Esophagus (tissue), 2 donors: ENCODE measurements around the gene PIM3. TPM values are rescaled to one million over a fixed set of nuclear protein-coding genes. Genes with fewer than 3 reads are reported as not detected.
A peak's percentile ranks its signal among the peaks of the same experiment; 100 is the strongest.
"Not testable (repeated sequence)": the region's sequence is repeated elsewhere in the genome, so short reads cannot be mapped to it uniquely, and the experiment has no call there.

Source experiments
- H3K27ac ChIP-seq, 2 donors: one replicate each; pipeline ENCODE4 v1.5.1; 2013; ENCODE audit warnings: low read depth in 2 of 2, mild to moderate bottlenecking in 2 of 2, inconsistent platforms in 1 of 2, low read length in 1 of 2, moderate library complexity in 1 of 2
- H3K27me3 ChIP-seq, 2 donors: one replicate each; pipeline ENCODE4 v1.6.1; 2013; ENCODE audit warnings: low read length in 2 of 2, control low read depth in 1 of 2, mild to moderate bottlenecking in 1 of 2; ENCODE audit not compliant: insufficient read depth in 2 of 2, control insufficient read depth in 1 of 2
- H3K36me3 ChIP-seq, 2 donors: one replicate each; pipeline ENCODE4 v1.6.1; 2013; ENCODE audit warnings: low read length in 1 of 2; ENCODE audit not compliant: control insufficient read depth in 2 of 2, insufficient read depth in 2 of 2
- H3K4me1 ChIP-seq, 2 donors: one replicate each; pipeline ENCODE4 v1.6.1; 2013; ENCODE audit warnings: low read length in 1 of 2; ENCODE audit not compliant: control insufficient read depth in 2 of 2, insufficient read depth in 2 of 2
- H3K4me3 ChIP-seq, 2 donors: one replicate each; pipeline ENCODE4 v1.5.1; 2013; ENCODE audit warnings: low read length in 2 of 2, mild to moderate bottlenecking in 2 of 2, low read depth in 1 of 2, moderate library complexity in 1 of 2
- H3K9me3 ChIP-seq, 2 donors: one replicate each; pipeline ENCODE4 v1.6.1; 2013; ENCODE audit warnings: mild to moderate bottlenecking in 2 of 2, low read depth in 1 of 2, low read length in 1 of 2, moderate library complexity in 1 of 2; ENCODE audit not compliant: control insufficient read depth in 2 of 2, insufficient read depth in 1 of 2
- WGBS, 2 donors: extraction: QIAGEN DNeasy Blood & Tissue Kit; methylation state at CpG; one replicate each; pipeline ENCODE4 v1.1.7; 2013; 5-methylcytosine and 5-hydroxymethylcytosine counted together
- polyA plus RNA-seq, 2 donors: library from polyadenylated mRNA; stranded (reverse); fragments of 200-250 nt; gene quantifications; one replicate each; pipeline ENCODE4 v1.2.3, GENCODE V29; 2013
- donor health status: healthy with polysubstance abuse.
- donor health status: Bipolar disorder and iron deficiency.

PIM3 gene
- polyA plus RNA-seq, 2 donors, result 33.8 to 43.4 TPM

DNA sequence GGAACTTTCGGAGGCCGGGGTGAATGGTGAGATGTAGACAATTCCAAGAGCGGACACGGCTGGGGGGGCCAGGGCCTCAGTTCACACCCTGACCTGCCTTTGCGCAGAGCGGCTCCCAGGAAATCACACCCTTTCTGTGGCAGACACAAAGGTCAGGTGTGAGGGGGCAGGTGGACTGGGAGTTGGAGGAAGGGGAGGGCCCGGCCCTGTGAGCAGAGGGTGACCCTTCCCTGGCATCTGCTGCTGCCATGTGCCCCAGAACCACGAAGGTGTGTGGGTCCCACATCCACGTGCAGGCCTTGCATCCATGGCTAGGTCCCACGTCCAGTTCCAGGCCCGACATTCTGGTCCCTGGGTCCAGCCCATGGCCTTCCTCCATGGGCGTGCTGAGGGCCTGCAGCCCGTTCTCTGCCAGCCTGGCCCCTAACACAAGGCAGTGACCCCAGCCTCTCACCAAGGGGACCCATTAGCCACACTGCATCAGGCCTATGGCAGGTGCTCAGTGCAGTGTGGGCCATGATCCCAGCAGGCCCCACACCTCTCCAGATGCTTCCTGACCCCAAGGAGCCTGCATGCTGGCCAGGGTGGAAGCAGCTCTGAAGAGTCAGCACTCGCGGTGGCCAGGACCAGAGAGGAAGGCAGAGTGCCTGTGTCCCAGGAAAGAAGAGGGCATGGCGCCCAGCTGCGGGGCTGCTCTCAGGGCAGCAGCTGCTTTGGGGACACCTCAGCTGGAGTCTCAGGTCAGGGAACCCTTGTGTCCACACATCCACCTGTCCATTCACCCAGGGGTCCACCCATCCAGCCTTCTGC lies 18.9 kb upstream of the PIM3 start:
- H3K27ac ChIP-seq, result no peak overlapping the region
- WGBS, 2 donors, result 89 to 94% methylated on average over 17 of the region's 17 CpGs
- no peak overlapping the region for H3K4me3 ChIP-seq
- no peaks in the 10 kb centered on the region for H3K9me3 ChIP-seq
- H3K4me1 ChIP-seq, result peaks cover 1 to 2% of the 10 kb centered on the region in 2 donors
- H3K27me3 ChIP-seq, result no peaks in the 10 kb centered on the region
- no peaks in the 10 kb centered on the region for H3K36me3 ChIP-seq

DNA sequence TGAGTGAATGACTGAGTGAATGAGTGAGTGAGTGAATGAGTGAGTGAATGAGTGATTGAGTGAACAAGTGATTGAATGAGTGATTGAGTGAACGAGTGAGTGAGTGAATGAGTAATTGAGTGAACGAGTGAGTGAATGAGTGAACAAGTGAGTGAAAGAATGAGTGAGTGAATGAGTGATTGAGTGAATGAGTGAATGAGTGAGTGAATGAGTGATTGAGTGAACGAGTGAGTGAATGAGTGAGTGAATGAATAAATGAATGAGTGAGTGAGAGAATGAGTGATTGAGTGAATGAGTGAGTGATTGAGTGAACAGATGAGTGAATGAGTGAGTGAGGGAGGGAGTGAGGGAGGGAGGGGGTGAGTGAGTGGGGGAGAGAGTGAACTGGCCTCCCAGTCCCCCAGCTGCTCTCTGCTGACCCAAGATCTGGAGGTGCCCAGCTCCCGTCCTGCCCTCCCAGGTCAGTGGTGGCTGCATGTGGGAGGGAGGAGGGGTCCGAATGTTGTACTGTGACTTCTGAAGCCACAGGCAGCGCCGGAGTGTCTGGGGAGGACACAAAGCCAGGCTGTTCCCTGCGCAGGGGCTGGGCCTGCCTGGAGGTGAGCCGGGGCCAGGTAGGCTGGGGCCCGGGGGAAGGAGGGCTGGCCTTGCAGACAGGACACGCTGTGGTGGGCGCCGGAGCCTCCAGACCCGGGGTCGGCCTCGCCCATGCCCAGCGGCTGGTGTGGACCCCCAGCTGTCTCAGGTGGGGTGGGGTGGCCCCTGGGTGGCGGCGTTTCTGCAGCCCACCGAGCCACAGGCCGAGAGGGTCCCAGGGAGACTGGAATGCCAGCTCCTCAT lies 17.8 kb upstream of the PIM3 start:
- H3K4me1 ChIP-seq, result peaks cover 4 to 11% of the 10 kb centered on the region in 2 donors

DNA sequence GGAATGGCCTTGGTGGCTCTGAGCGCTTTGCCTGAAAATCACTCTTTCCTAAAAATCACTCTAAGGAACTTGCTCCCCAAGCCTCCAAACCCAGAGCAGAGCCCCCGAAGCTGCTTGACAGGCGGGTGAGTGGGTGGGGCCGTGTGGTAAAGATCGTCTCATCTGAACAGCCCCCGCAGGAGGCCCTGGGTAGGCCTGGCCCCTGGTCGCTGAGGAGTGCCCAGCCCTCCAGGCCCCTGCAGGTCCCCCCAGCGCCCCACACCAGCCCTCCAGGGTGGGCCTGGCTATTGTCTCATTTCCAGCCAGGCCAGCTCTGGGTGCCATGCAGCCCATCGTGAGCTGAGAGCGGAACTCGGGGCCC lies 17.2 kb upstream of the PIM3 start:
- no peaks in the 10 kb centered on the region for H3K36me3 ChIP-seq
- no peaks in the 10 kb centered on the region for H3K9me3 ChIP-seq
- H3K27me3 ChIP-seq, result no peaks in the 10 kb centered on the region
- no peak overlapping the region for H3K27ac ChIP-seq
- H3K4me1 ChIP-seq, result peaks cover 4 to 14% of the 10 kb centered on the region in 2 donors
- WGBS, 2 donors, result 86 to 87% methylated on average over 11 of the region's 11 CpGs
- no peak overlapping the region for H3K4me3 ChIP-seq

More for the DNA sequence above, 17.8 kb upstream of the PIM3 start:
- H3K27ac ChIP-seq, result no peak overlapping the region
- H3K36me3 ChIP-seq, result no peaks in the 10 kb centered on the region
- H3K4me3 ChIP-seq, result no peak overlapping the region
- 87 to 91% methylated on average over 17 to 21 of the region's 21 CpGs for whole genome bisulfite sequencing, 2 donors
- no peaks in the 10 kb centered on the region for H3K27me3 ChIP-seq
- H3K9me3 ChIP-seq, result no peaks in the 10 kb centered on the region

DNA sequence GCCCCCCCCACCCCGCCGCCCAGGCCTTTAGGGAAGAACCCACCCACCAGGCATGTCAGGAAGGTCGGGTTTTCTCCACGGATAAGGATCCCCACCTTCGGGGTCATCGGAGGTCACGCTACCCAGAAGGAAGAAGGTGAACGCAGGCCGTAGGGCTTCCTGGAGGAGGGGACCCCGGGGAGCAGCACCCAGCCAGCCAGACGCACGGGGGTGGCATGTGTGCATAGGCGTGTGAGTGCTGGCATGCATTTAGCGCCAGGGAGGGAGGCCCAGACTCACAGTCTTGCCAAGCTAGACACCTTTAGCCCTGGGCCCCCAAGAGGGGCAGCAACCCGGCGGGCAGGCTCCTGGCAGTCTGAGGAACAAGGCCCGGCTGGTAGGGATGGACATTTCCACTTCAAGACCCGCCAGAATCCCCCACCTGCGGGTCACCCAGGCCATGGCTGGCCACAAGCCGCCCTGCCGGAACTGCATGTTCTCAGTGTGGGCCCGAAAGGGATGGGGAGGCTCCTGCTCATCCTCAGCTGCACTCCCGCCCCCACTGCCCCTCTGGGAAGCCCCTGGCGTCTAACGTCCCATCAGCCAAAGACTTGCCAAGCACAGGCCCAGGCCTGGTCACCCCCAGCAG lies 16.7 kb upstream of the PIM3 start:
- Histone ChIP-seq H3K27me3 (no peaks in the 10 kb centered on the region), H3K4me1 (peaks cover 4 to 14% of the 10 kb centered on the region in 2 donors), H3K4me3 (no peak overlapping the region), H3K9me3 (no peaks in the 10 kb centered on the region), H3K27ac (no peak overlapping the region), H3K36me3 (no peaks in the 10 kb centered on the region)
- 84 to 85% methylated on average over 25 of the region's 25 CpGs for WGBS, 2 donors

DNA sequence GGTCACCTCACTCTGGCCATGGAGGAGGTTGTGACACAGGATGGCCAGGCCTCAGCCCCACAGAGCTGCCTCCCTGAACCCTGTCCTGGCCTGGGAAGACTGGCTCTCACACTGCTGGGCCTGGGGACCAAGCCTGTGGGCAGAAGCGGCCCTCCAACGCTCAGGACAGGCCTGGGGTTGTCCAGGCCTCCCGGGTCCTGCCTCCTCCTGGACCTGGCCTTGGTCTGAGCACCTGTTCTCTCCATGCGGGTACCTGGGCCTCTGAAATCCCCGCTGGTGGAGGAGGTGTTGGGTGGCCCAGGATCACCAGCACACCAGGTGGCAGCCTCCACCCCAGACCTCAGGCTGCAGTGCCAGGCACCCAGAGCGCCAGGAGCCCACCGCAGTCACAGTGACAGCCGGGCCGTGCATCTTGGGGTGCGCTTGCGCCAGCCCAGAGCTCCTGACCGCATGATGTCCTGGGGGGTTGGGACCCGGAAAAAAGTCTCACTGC lies 16.1 kb upstream of the PIM3 start:
- Histone ChIP-seq H3K36me3 (no peaks in the 10 kb centered on the region), H3K9me3 (no peaks in the 10 kb centered on the region), H3K4me3 (no peak overlapping the region), H3K4me1 (peaks cover 4 to 19% of the 10 kb centered on the region in 2 donors), H3K27me3 (no peaks in the 10 kb centered on the region), H3K27ac (no peak overlapping the region)
- 94% methylated on average over 10 to 13 of the region's 13 CpGs for WGBS, 2 donors

DNA sequence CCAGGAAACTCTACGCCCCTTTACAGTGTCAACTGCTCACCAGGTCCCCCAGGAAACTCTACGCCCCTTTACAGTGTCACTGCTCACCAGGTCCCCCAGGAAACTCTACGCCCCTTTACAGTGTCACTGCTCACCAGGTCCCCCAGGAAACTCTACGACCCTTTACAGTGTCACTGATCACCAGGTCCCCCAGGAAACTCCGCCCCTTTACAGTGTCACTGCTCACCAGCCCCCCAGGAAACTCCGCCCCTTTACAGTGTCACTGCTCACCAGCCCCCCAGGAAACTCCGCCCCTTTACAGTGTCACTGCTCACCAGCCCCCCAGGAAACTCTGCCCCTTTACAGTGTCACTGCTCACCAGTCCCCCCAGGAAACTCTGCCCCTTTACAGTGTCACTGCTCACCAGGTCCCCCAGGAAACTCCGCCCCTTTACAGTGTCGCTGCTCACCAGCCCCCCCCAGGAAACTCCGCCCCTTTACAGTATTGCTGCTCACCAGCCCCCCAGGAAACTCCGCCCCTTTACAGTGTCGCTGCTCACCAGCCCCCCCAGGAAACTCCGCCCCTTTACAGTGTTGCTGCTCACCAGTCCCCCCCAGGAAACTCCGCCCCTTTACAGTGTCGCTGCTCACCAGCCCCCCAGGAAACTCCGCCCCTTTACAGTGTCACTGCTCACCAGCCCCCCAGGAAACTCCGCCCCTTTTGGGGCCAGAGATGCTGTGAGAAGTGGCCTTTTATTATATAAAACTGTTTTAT lies 15.4 kb upstream of the PIM3 start:
- 80 to 89% methylated on average over 17 of the region's 17 CpGs for WGBS, 2 donors
- H3K27ac ChIP-seq, H3K4me3 ChIP-seq, H3K36me3 ChIP-seq, H3K9me3 ChIP-seq, H3K27me3 ChIP-seq: not testable (repeated sequence)
- peaks cover 4 to 24% of the 10 kb centered on the region in 2 donors for H3K4me1 ChIP-seq

DNA sequence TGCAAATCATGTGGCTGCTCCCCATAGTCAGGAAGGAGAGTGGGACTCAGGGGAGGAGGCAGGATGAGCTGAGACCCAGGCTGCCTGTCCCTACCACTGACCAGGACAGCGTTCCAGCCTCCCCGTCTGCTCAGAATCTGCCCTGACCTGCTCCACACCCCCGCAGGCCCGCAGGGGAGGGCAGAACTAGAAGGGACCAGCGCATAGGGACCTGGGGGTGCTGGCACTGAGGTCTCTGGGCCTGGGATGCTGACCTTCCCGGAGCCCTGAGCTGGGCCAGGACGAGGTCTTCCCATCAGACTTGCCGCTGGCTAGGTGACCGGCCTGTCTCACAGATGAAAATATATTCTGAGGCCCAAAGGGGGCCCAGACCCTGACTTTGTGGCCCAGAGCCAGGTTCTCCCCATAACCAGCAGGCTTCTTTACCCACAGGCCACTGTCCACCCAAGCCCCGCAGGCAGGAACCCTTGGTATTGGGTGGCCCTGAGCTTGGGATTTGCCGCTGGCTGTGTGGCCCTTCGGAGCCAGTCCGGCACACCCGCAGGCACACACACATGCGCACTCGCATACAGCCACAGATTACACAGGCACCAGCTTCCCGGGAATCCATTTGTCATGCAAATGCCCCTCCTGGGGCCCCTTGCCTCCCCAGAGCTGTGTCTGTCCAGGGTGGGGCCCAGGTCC lies 13.8 kb upstream of the PIM3 start:
- 73 to 75% methylated on average over 17 of the region's 17 CpGs for WGBS, 2 donors
- H3K27me3 ChIP-seq, result no peaks in the 10 kb centered on the region
- H3K36me3 ChIP-seq, result no peaks in the 10 kb centered on the region
- H3K9me3 ChIP-seq, result no peaks in the 10 kb centered on the region
- H3K4me1 ChIP-seq, result peaks cover 4 to 34% of the 10 kb centered on the region in 2 donors
- no peak overlapping the region for H3K4me3 ChIP-seq
- peak overlapping the region in 1 of 2 donors; percentile 7 for H3K27ac ChIP-seq

DNA sequence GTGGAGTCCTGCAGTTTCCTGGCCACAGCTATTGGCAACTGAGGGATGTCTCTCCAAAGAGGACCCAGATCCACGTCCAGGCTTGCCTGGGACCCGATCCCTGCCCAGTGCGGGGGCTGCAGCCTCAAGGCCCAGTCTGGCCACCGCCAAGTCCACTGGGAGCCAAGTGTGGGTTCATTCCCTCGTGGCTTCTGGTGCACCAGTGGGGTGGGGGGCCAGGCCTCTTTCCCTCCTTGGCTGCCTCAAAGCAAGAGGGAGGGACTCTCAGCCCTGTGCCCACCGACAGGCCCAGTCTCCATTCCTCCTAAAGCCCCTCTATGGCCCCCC lies 13.3 kb upstream of the PIM3 start:
- Histone ChIP-seq H3K4me1 (peaks cover 4 to 39% of the 10 kb centered on the region in 2 donors), H3K27ac (peak overlapping the region in 1 of 2 donors; percentile 7), H3K4me3 (no peak overlapping the region), H3K9me3 (no peaks in the 10 kb centered on the region), H3K36me3 (no peaks in the 10 kb centered on the region), H3K27me3 (no peaks in the 10 kb centered on the region)
- 67 to 68% methylated on average over 6 of the region's 6 CpGs for WGBS, 2 donors
